Fibroblast of the aortic adventitia (primary cell): ENCODE results near the gene LYG2. TPM values are rescaled to one million over a fixed set of nuclear protein-coding genes. Genes with fewer than 3 reads are reported as not detected.
"Not testable (repeated sequence)": the region's sequence is repeated elsewhere in the genome, so short reads cannot be mapped to it uniquely, and the experiment has no call there.

Experiments used
- DNase-seq: peaks from one replicate; pipeline ENCODE4 v3.0.0-alpha.2; 2010; ENCODE audit warnings: low read depth
- H3K4me3 ChIP-seq: 2 replicates; pipeline ENCODE4 v1.5.1; 2011; ENCODE audit warnings: low read depth, mild to moderate bottlenecking, control low read depth, low read length, moderate library complexity
- CTCF ChIP-seq: IDR thresholded peaks from 2 replicates; pipeline ENCODE4 v1.5.1; 2011; ENCODE audit warnings: mild to moderate bottlenecking, low read length, control low read depth, inconsistent platforms; ENCODE audit not compliant: insufficient read depth
- small RNA-seq: library from RNA; depleted of rRNA; stranded (forward); fragments of <200 nt; gene quantifications from one replicate; pipeline ENCODE3, GENCODE V24; 2012
- total RNA-seq: library from RNA; depleted of rRNA; stranded (reverse); fragments of >200 nt; gene quantifications from 2 replicates; pipeline ENCODE4 v1.2.3, GENCODE V29; 2012; ENCODE audit warnings: low replicate concordance

Gene LYG2
- total RNA-seq, 1 donor, result not detected

DNA sequence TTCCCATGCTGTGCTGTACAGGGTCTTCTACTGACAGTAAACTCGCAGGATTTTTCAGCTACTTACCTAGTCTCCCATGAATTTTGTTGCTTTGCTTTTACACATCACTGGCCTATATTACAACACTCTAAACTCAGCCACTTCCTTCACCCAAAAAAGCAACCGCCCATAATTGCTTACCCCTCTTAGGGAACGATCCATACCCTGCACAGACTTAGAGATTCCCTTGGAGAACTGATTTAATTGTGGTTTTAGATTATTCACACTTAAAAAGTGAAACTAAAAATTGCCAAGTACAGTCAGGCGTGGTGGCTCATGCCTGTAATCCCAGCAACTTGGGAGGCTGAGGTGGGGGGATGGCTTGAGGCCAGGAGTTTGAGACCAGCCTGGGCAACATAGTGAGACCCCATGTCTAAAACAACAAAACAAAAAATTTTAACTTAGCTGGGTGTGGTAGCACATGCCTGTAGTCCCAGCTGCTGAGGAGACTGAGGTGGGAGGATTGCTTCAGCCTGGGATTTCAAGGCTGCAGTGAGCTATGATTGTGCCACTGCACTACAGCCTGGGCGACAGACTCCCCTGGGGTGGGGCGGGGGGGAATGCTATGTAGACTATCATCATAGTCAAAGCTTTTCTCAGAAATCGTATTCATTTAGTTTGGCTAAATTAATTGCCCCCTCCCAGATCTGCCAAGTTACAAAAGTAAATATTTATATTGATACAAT lies 55.2 kb downstream of the LYG2 start:
- TF ChIP-seq CTCF, result no peak

GRCh38 chr2:99198103-99198841 lies 57.2 kb downstream of the LYG2 start:
- no peak for DNase-seq
- TF ChIP-seq CTCF, result no peak
- H3K4me3 ChIP-seq, result no peak overlapping the region

More for the DNA sequence above, 55.2 kb downstream of the LYG2 start:
- DNase-seq, result no peak
- no peak overlapping the region for H3K4me3 ChIP-seq

DNA sequence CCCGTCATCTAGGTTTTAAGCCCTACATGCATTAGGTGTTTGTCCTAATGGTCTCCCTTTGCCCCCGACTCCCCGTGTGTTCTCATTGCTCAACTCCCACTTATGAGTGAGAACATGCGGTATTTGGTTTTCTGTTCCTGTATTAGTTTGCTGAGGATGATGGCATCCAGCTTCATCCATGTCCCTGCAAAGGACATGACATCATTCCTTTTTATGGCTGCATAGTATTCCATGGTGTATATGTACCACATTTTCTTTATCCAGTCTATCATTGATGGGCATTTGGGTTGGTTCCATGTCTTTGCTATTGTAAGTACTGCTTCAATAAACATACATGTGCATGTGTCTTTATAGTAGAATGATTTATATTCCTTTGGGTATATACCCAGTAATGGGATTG lies 63.1 kb downstream of the LYG2 start:
- not testable (repeated sequence) for DNase-seq

More for the DNA sequence above, 63.1 kb downstream of the LYG2 start:
- not testable (repeated sequence) for H3K4me3 ChIP-seq

Small RNA genes within 50 kb of the gene (small RNA-seq; reads per million reads assigned to genes)
- not detected for gene AC092587.1

Other genes starting within 250 kb of the LYG2 start
- gene C2orf15, start 114.0 kb downstream of the LYG2 start, total RNA-seq, result not detected in 2 replicates
- gene TSGA10, start 100.7 kb downstream of the LYG2 start, total RNA-seq, result 3.8 and 11.8 TPM in 2 replicates
- 2.9 and 9.0 TPM in 2 replicates for gene LIPT1, start 100.7 kb downstream of the LYG2 start, total RNA-seq
- 19.1 and 30.1 TPM in 2 replicates for gene MITD1, start 74.6 kb downstream of the LYG2 start, total RNA-seq
- gene MRPL30, start 74.5 kb downstream of the LYG2 start, total RNA-seq, result 13.2 and 33.2 TPM in 2 replicates
- gene LYG1, start 45.5 kb upstream of the LYG2 start, total RNA-seq, result 0.09 TPM in 1 of 2 replicates, not detected in the other
- gene TXNDC9, start 80.7 kb upstream of the LYG2 start, total RNA-seq, result 51.8 and 88.0 TPM in 2 replicates
- gene EIF5B, start 81.7 kb upstream of the LYG2 start, total RNA-seq, result 17.3 and 27.1 TPM in 2 replicates
- 36.2 and 58.5 TPM in 2 replicates for gene REV1, start 234.4 kb upstream of the LYG2 start, total RNA-seq